ENCODE results near the gene DNAJC25.
"Not testable (repeated sequence)": the region's sequence is repeated elsewhere in the genome, so short reads cannot be mapped to it uniquely, and the experiment has no call there.

The DNAJC25 gene

DNA sequence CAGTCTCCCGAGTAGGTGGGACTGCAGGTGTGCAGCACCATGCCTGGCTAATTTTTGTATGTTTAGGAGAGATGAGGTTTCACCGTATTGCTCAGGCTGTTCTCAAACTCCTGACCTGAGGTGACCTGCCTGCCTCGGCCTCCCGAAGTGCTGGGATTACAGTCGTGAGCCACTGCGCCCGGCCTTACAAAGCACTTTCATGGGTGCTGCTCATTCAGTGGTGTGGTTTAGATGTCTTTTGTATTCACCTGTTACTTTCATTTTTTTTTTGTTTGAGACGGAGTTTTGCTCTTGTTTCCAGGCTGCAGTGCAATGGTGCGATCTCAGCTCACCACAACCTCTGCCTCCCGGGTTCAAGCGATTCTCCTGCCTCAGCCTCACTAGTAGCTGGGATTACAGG, 37.5 kb downstream of the DNAJC25 start:
- not testable (repeated sequence) for DNase-seq

DNA sequence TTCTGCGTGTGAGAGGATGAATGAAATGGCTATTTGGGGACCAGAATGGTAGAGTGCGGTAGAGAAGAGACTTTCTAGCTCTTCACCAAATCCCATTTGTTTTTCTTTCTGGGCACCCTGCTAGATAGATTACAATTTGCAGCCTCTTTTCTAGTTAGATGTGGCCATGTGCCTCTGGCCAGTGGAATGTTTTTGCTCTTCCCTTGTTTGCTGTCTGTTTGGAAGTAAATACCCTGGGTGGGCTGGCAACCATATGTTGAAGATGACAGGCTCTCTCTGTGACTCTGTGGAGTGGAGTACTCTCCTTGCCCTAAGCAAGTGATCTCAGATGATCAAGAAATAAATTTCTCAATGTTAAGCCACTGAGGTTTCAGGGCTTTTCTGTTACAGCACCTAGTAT, 43.2 kb downstream of the DNAJC25 start:
- DNase-seq: no peak

DNA sequence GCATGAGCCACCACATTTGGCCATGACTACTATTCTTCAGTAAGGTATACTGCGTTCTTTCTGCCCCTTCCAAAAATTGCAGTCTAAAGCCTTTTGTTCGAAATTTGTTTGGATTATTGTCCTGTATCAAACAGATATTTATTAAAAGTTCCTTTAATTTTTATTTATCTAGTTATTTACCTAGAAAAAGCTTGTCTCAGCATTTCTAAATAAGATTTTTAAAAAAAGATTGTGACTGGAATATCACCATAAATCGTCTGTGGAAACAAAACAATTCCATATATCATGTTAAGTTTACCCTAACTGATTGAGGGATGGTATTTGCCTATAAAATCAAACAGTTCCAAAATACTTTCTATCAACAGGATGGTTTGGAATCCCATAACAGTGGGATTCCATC, 45.0 kb downstream of the DNAJC25 start:
- DNase-seq: no peak

DNA sequence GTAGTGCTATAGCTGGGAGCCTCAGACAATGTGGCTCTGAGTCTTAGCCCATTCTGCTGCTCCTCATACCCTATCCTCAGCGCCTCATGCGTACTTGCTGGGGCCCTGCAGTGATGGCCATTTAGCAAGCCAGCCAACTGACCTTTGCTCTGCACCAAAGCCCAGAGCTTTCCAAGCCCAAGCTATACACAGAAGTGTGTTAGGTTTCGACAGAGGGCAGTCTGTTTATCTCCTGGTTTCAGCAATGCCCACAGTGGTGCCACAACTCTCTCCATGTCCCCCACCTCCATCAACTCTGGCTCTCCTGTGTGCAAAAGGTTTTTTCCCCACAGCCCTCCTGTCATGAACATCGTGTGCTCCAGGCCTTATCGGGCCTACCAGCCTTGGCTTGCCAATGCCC, 47.2 kb downstream of the DNAJC25 start:
- no peak for DNase-seq

DNA sequence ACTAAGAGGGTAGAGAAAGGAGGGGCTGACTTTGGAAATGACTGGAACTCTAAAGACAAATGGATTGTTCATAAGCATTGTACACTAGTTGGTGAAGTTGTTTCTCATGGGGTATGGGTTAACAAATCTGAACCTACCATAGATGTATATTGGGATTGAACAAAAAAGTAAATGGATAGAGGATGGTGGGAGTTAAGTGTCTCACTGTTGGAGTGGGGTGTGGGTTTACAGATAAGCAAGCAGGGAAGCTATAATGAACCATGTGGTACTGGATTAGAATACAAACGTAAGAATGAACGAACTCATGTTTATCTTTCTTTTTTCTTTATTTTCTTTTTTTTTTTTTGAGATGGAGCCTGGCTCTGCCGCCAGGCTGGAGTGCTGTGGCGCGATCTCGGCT, 48.1 kb downstream of the DNAJC25 start:
- DNase-seq: no peak

DNA sequence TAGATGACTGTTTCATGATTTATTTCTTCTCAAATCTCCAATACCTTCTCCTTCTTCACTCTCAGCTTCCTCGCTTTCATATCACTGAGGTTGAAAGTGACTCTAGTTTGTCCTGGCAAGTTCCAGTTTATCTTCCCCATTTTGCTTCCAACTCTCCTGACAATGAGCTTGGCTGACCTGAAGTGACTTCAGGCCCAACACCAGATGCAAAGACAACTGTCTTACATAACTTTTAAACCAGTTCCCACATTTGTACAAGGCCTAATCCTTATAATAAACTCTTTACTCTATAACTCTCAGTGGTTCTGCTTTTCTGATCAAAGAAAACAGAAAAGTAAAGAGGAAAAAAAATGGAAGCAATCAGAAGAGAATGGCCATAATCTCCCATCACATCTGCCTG, 52.3 kb downstream of the DNAJC25 start:
- DNase-seq: no peak

DNA sequence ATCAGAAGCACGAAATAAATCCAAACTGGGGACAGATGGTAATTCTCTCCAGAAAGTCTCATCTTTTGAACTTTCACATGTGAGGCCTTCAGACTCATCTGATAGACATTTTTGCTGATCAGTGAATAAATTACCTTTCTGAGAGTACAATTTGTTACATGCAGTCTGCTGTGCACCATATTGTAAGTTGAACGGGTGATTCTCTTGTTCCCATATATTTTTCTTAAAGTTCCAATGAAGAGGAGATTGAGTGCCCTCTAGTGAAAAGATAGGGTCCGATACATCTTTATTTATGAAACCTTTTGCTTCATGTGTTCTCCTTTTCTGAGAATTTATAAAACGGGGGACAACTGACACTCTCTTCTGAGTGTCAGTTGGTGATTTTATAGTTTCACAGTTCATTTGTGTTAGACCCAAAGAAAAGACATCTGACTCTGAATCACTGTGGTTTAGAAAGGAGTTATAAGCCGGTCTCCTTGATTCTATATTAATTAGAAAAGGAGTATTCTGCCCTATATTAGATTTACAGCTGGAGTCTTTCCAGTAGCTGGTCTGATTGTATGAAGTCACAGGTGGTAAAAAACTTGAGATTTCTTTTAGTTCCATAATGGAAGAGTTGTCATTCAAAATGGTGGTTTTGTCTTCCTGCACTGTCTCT, 60.7 kb downstream of the DNAJC25 start:
- no peak for DNase-seq

DNA sequence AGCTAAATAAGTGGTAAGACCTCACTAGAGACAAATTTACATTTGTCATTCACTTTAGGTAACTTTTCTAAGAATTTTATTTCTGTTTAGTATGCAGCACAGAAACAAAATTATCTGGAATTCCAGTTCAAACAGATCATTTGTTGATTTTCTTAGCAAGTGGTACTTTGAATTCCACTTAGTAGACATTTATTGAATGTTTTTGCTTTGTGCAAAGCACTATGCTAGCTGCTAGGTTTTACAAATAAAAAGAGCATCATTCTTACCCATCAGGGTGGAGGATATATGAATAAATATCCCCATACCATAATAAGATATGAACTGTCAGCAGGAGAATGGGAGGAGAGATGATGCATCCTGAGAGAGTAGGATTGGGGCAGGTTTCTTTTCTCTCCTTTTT, 65.7 kb downstream of the DNAJC25 start:
- DNase-seq: no peak

DNA sequence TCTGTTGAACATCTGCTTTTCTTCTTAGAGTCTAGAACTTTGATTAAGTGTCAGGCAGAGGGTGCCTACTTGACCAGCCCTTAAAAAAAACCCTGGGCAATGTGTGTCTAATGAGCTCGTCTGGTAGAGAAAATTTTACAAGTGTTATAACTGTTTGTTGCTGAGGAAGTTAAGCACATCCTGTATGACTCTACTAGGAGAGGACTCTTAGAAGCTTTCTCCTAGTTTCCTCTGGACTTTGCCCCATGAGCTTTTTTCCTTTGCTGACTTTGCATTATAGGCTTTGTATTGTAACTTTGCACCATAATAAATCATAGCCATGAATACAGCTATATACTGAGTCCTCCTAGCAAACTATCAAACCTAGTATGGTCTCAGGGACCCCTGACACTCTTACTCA, 69.6 kb downstream of the DNAJC25 start:
- no peak for DNase-seq

All from right hindlimb (tissue), 1 donor.